Liver (tissue), 9 donors: ENCODE data around the gene EGF. TPM values are rescaled to one million over a fixed set of nuclear protein-coding genes. Genes with fewer than 3 reads are reported as not detected.

Experiments used
- DNase-seq: peaks from one replicate; pipeline ENCODE4 v3.0.0-alpha.2; 2017; ENCODE audit warnings: low spot score
- H3K27ac ChIP-seq, 2 donors: one replicate each; pipeline ENCODE4 v1.7.0; 2013; ENCODE audit warnings: inconsistent platforms in 2 of 2, low read length in 2 of 2, control low read depth in 1 of 2, low read depth in 1 of 2, mild to moderate bottlenecking in 1 of 2
- H3K27me3 ChIP-seq, 4 donors: one replicate each; pipeline versions ENCODE4 v1.6.1 to v1.7.0; 2013; ENCODE audit warnings: low read length in 3 of 4, inconsistent platforms in 1 of 4, mild to moderate bottlenecking in 1 of 4, moderate library complexity in 1 of 4; ENCODE audit not compliant: control insufficient read depth in 4 of 4, insufficient read depth in 4 of 4
- H3K36me3 ChIP-seq, 4 donors: one replicate each; pipeline versions ENCODE4 v1.6.1 to v1.7.0; 2013; ENCODE audit warnings: low read length in 3 of 4, mild to moderate bottlenecking in 3 of 4, low read depth in 1 of 4, moderate library complexity in 1 of 4; ENCODE audit not compliant: control insufficient read depth in 4 of 4, insufficient read depth in 3 of 4
- H3K4me1 ChIP-seq, 4 donors: one replicate each; pipeline versions ENCODE4 v1.6.1 to v1.7.0; 2013; ENCODE audit warnings: low read length in 3 of 4, mild to moderate bottlenecking in 3 of 4, moderate library complexity in 1 of 4; ENCODE audit not compliant: control insufficient read depth in 4 of 4, insufficient read depth in 4 of 4
- H3K4me3 ChIP-seq, 3 donors: one replicate each; pipeline versions ENCODE4 v1.6.1 to v1.7.0; 2013; ENCODE audit warnings: low read length in 3 of 3, control low read depth in 1 of 3, low read depth in 1 of 3, mild to moderate bottlenecking in 1 of 3
- H3K9ac ChIP-seq, 2 donors: one replicate each; pipeline ENCODE4 v1.7.0; 2013; ENCODE audit warnings: low read length in 2 of 2, mild to moderate bottlenecking in 2 of 2, moderate library complexity in 2 of 2, control low read depth in 1 of 2, low read depth in 1 of 2
- H3K9me3 ChIP-seq, 4 donors: one replicate each; pipeline versions ENCODE4 v1.6.1 to v1.7.0; 2013; ENCODE audit warnings: low read length in 3 of 4; ENCODE audit not compliant: control insufficient read depth in 4 of 4
- ATF3 ChIP-seq: IDR thresholded peaks from 2 replicates; pipeline ENCODE4 v1.6.1; 2016; ENCODE audit warnings: antibody characterized with exemption
- CTCF ChIP-seq: fragments of 150-350 bp; IDR thresholded peaks from 2 replicates; pipeline ENCODE4 v1.5.1; 2017; ENCODE audit warnings: improper control_type of control experiment, low read depth, low read length; ENCODE audit not compliant: missing input control
- FOXA1 ChIP-seq: IDR thresholded peaks from 2 replicates; pipeline ENCODE4 v1.6.1; 2016; ENCODE audit warnings: antibody characterized with exemption
- FOXA2 ChIP-seq: IDR thresholded peaks from 2 replicates; pipeline ENCODE4 v1.6.1; 2016; ENCODE audit warnings: antibody characterized with exemption
- HNF4A ChIP-seq, 2 donors: conservative IDR thresholded peaks; 2 replicates each; pipeline ENCODE4 v1.6.1; 2016; ENCODE audit warnings: antibody characterized with exemption in 2 of 2, mild to moderate bottlenecking in 2 of 2
- JUND ChIP-seq, 2 donors: IDR thresholded peaks; 2 replicates each; pipeline ENCODE4 v1.6.1; 2016; ENCODE audit warnings: antibody characterized with exemption in 2 of 2
- MAX ChIP-seq: IDR thresholded peaks from 2 replicates; pipeline ENCODE4 v1.6.1; 2016; ENCODE audit warnings: antibody characterized with exemption
- NR2F2 ChIP-seq: IDR thresholded peaks from 2 replicates; pipeline ENCODE4 v1.6.1; 2016; ENCODE audit warnings: antibody characterized with exemption
- RAD21 ChIP-seq, 2 donors: IDR thresholded peaks; 2 replicates each; pipeline ENCODE4 v1.6.1; 2016; ENCODE audit warnings: antibody characterized with exemption in 2 of 2, mild to moderate bottlenecking in 2 of 2
- REST ChIP-seq: IDR thresholded peaks from 2 replicates; pipeline ENCODE4 v1.6.1; 2016; ENCODE audit warnings: antibody characterized with exemption, mild to moderate bottlenecking
- RXRA ChIP-seq, 2 donors: IDR thresholded peaks; 2 replicates each; pipeline ENCODE4 v1.6.1; 2017 to 2018; ENCODE audit warnings: antibody characterized with exemption in 2 of 2, mild to moderate bottlenecking in 1 of 2
- YY1 ChIP-seq: IDR thresholded peaks from 2 replicates; pipeline ENCODE4 v1.6.1; 2016; ENCODE audit warnings: antibody characterized with exemption, mild to moderate bottlenecking
- ZBTB33 ChIP-seq: IDR thresholded peaks from 2 replicates; pipeline ENCODE4 v1.6.1; 2016; ENCODE audit warnings: antibody characterized with exemption
- WGBS: extraction: QIAGEN DNeasy Blood & Tissue Kit; methylation state at CpG from one replicate; pipeline ENCODE4 v1.1.7; 2013; 5-methylcytosine and 5-hydroxymethylcytosine counted together
- polyA plus RNA-seq, 2 donors: library from polyadenylated mRNA; stranded (reverse) in 1 of 2; unstranded in 1 of 2; fragments of 200-250 nt in 1 of 2; fragments of >200 nt in 1 of 2; fragmentation: Nextera tagmentation in 1 of 2; extraction: Ambion mirVana in 1 of 2; gene quantifications; one replicate each; pipeline versions ENCODE4 v1.2.1 to v1.2.3, GENCODE V29; 2013 to 2015
- total RNA-seq, 2 donors: library from RNA; depleted of rRNA; stranded (reverse); fragments of >200 nt; gene quantifications; one replicate each; pipeline ENCODE4 v1.2.3, GENCODE V29; 2014
- donor health status: healthy.
- donor health status: healthy.
- donor health status: healthy.
- donor health status: healthy.
- donor health status: healthy.

Gene EGF
- total and polyA plus RNA-seq, 4 donors, result 0.65 TPM; not detected in 3

- Histone ChIP-seq H3K9me3 (no peaks in the 10 kb centered on the region), H3K27me3 (no peaks in the 10 kb centered on the region), H3K4me1 (peaks cover 5 to 9% (median 8%) of the 10 kb centered on the region in 4 donors), H3K27ac (no peak overlapping the region), H3K36me3 (peaks cover 0 to 6% (median 1%) of the 10 kb centered on the region in 4 donors), H3K9ac (no peak overlapping the region), H3K4me3 (no peak overlapping the region)
- peak; percentile 65 for DNase-seq
- TF ChIP-seq RAD21 (IDR thresholded peaks at IDR 0.05) (peak; percentile 87 to 91), JUND (IDR thresholded peaks at IDR 0.05) (no peak), ATF3 (no peak), CTCF (peak; percentile 73), MAX (no peak), ZBTB33 (no peak), REST (no peak), FOXA2 (no peak)
- 54% methylated on average over 9 of the region's 9 CpGs for WGBS
Observed at GRCh38 chr4:110049951-110050925, 137.6 kb downstream of the EGF start.

- no peaks in the 10 kb centered on the region for H3K9me3 ChIP-seq
- peaks cover 5 to 28% (median 14%) of the 10 kb centered on the region in 4 donors for H3K4me1 ChIP-seq
- H3K27ac ChIP-seq, result peak overlapping the region; percentile 77 to 82
- WGBS, result 25% methylated on average over 3 of the region's 3 CpGs
- no peak for DNase-seq
- no peak overlapping the region for H3K4me3 ChIP-seq
- no peak overlapping the region for H3K9ac ChIP-seq
- H3K27me3 ChIP-seq, result no peaks in the 10 kb centered on the region
- peaks cover 0 to 4% (median 1%) of the 10 kb centered on the region in 4 donors for H3K36me3 ChIP-seq
- TF ChIP-seq ZBTB33 (peak; percentile 83), FOXA1 (no peak), ATF3 (no peak), YY1 (peak; percentile 88), RXRA (IDR thresholded peaks at IDR 0.05) (peak; percentile 85 to 90), HNF4A (conservative IDR thresholded peaks at IDR 0.05) (peak; percentile 98 to 99), REST (peak; percentile 55), NR2F2 (peak; percentile 13), JUND (IDR thresholded peaks at IDR 0.05) (peak; percentile 70 to 83), MAX (peak; percentile 72)
Observed at GRCh38 chr4:110055158-110055768, 142.6 kb downstream of the EGF start.
